Nephron (organoid): ENCODE data around the gene SLC1A2.

Experiments used
- H3K27ac Mint-ChIP-seq, 3 experiments: 2 replicates each; pipeline ENCODE4 v1.8.0; 2020; ENCODE audit warnings: mixed read lengths in 3 of 3, mild to moderate bottlenecking in 2 of 3, moderate library complexity in 1 of 3
- H3K27me3 Mint-ChIP-seq: 2 replicates; pipeline ENCODE4 v1.8.0; 2021; ENCODE audit warnings: low read depth, mild to moderate bottlenecking, moderate library complexity, mixed read lengths
- H3K36me3 Mint-ChIP-seq: 2 replicates; pipeline ENCODE4 v1.8.0; 2020; ENCODE audit warnings: low read depth, mixed read lengths
- H3K4me1 Mint-ChIP-seq: 2 replicates; pipeline ENCODE4 v1.8.0; 2020; ENCODE audit warnings: mixed read lengths
- H3K4me3 Mint-ChIP-seq, 3 experiments: 2 replicates each; pipeline ENCODE4 v1.8.0; 2020; ENCODE audit warnings: mild to moderate bottlenecking in 3 of 3, mixed read lengths in 3 of 3, moderate library complexity in 2 of 3
- H3K9me3 Mint-ChIP-seq: 2 replicates; pipeline ENCODE4 v1.8.0; 2020; ENCODE audit warnings: mixed read lengths
- TF ChIP-seq, protein P1 (sequence below), 3 experiments: fragments of 200-600 bp; sonication (generic); IDR thresholded peaks; one replicate each; pipeline ENCODE4 v1.5.0; 2021; ENCODE audit warnings: antibody characterized with exemption in 3 of 3; ENCODE audit not compliant: unreplicated experiment in 3 of 3

SLC1A2 gene

DNA sequence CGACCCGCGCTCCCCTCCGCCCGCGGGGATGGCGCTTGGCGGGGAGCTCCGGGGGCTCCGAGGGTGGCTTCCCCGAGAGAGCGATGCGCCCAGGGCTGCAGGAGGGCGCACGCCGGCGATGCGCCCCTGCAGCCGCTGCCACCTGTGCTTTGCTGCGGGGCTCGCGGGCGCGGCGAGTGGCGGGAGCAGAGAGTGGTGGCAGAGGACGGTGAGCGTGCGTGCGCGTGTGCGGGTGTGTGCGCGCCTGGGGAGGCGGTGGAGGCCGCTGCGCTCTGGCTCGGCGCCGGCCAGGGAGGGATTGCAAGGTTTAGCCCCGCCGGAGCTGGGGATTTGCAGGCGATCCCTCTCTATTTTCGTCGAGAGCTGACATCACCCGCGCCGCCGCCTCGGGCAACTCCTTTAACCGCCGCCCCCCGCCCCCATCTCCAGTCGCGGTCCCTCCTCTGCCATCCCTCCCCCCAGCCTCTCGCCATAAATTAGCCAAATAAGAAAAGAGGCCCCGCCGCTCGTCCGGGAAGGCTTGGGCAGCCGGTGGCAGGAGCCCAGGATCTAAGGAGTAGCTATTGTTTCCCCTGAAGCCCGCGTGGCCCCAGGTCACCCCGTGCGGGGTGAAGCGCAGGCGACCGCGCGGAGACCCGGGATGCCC, at the start of gene SLC1A2:
TSS of gene SLC1A2 (minus strand) at position 375 of the 646 bp plus-strand sequence. CDS start 592 bp downstream, outside the sequence.
- Mint-ChIP-seq H3K4me1 (peaks cover 51% of the 10 kb centered on the region), H3K4me3 (peak within 1 kb of the TSS; percentile 83 to 91 (median 87)), H3K9me3 (no peaks in the 10 kb centered on the region), H3K27me3 (peaks cover 99% of the 10 kb centered on the region), H3K36me3 (no peaks in the 10 kb centered on the region), H3K27ac (no peak within 1 kb of the TSS)
- TF ChIP-seq, protein P1, sequence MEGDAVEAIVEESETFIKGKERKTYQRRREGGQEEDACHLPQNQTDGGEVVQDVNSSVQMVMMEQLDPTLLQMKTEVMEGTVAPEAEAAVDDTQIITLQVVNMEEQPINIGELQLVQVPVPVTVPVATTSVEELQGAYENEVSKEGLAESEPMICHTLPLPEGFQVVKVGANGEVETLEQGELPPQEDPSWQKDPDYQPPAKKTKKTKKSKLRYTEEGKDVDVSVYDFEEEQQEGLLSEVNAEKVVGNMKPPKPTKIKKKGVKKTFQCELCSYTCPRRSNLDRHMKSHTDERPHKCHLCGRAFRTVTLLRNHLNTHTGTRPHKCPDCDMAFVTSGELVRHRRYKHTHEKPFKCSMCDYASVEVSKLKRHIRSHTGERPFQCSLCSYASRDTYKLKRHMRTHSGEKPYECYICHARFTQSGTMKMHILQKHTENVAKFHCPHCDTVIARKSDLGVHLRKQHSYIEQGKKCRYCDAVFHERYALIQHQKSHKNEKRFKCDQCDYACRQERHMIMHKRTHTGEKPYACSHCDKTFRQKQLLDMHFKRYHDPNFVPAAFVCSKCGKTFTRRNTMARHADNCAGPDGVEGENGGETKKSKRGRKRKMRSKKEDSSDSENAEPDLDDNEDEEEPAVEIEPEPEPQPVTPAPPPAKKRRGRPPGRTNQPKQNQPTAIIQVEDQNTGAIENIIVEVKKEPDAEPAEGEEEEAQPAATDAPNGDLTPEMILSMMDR (IDR thresholded peaks at IDR 0.05; ENCODE audit: unreplicated experiment in 3 of 3), result no peak

GRCh38 chr11:35466058-35466457, 46.7 kb upstream of the SLC1A2 start:
- no peaks in the 10 kb centered on the region for H3K4me1 Mint-ChIP-seq
- TF ChIP-seq, protein P1 (IDR thresholded peaks at IDR 0.05; ENCODE audit: unreplicated experiment in 3 of 3), result no peak
- peaks cover 4% of the 10 kb centered on the region for H3K36me3 Mint-ChIP-seq
- H3K4me3 Mint-ChIP-seq, result no peak overlapping the region
- H3K27me3 Mint-ChIP-seq, result no peaks in the 10 kb centered on the region
- H3K9me3 Mint-ChIP-seq, result peaks cover 2% of the 10 kb centered on the region
- no peak overlapping the region for H3K27ac Mint-ChIP-seq

DNA sequence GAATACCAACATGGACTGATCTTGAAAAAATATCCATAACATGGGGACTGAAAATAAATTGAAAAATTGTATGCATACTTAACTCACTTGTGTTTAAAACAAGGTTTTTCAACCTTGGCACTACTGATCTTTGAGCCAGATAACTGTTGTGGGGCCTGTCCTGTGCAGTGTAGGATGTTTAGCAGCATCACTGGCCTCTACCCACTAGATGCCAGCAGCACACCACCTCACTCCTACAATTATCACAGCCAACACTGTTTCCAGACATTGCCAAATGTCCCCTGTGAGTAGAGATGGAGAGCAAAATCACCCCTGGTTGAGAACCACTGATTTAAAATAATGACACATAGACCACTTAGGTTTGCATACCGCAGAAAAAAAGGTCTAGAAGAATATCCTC, 45.0 kb upstream of the SLC1A2 start:
- H3K27me3 Mint-ChIP-seq, result no peaks in the 10 kb centered on the region
- TF ChIP-seq, protein P1 (IDR thresholded peaks at IDR 0.05; ENCODE audit: unreplicated experiment in 3 of 3), result peak in 2 of 3 experiments; percentile 26 to 27
- H3K4me1 Mint-ChIP-seq, result no peaks in the 10 kb centered on the region
- H3K9me3 Mint-ChIP-seq, result peaks cover 2% of the 10 kb centered on the region
- H3K4me3 Mint-ChIP-seq, result no peak overlapping the region
- peaks cover 4% of the 10 kb centered on the region for H3K36me3 Mint-ChIP-seq
- H3K27ac Mint-ChIP-seq, result no peak overlapping the region

- H3K4me3 Mint-ChIP-seq, result no peak overlapping the region
Measured at GRCh38 chr11:35463331-35463751, 44.0 kb upstream of the SLC1A2 start.

DNA sequence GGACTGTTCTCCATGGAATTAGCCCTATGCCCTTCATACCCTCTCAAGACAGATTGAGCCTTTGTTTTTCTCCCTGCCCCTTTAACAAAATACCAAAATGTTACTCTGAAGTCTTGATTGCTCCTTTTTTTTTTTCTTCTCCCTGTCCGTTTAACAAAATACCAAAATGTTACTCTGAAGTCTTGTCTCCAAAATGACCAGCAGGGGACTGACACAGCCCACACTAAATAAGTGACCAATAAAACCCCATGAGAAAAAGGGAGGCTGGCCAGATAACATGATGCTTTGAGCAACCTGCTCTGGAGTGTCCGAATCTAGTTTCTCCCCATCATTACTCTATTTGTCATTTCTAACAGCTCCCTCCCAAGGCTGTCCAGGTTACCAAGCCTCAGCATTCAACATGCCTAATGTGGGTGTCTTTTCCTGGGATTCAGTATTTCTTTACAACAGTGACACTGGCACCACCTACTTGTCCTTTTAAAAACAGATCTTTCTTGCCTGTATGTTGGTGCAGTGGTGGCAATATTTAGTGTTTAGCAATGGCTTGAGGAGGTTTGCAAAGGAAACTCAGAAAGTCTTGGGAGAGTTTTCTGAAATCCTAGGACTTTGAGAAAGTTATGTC, 42.7 kb upstream of the SLC1A2 start:
- no peaks in the 10 kb centered on the region for H3K4me1 Mint-ChIP-seq
- TF ChIP-seq, protein P1 (IDR thresholded peaks at IDR 0.05; ENCODE audit: unreplicated experiment in 3 of 3), result no peak
- H3K9me3 Mint-ChIP-seq, result peaks cover 2% of the 10 kb centered on the region
- H3K36me3 Mint-ChIP-seq, result no peaks in the 10 kb centered on the region
- H3K4me3 Mint-ChIP-seq, result no peak overlapping the region
- no peaks in the 10 kb centered on the region for H3K27me3 Mint-ChIP-seq
- H3K27ac Mint-ChIP-seq, result no peak overlapping the region

More at GRCh38 chr11:35463331-35463751, 44.0 kb upstream of the SLC1A2 start:
- H3K9me3 Mint-ChIP-seq, result peaks cover 2% of the 10 kb centered on the region
- no peaks in the 10 kb centered on the region for H3K27me3 Mint-ChIP-seq
- TF ChIP-seq, protein P1 (IDR thresholded peaks at IDR 0.05; ENCODE audit: unreplicated experiment in 3 of 3), result no peak
- peaks cover 4% of the 10 kb centered on the region for H3K36me3 Mint-ChIP-seq
- no peak overlapping the region for H3K27ac Mint-ChIP-seq
- no peaks in the 10 kb centered on the region for H3K4me1 Mint-ChIP-seq
